Spleen (tissue), 11 donors: Measurements from ENCODE around the gene PRKCE. TPM values are rescaled to one million over a fixed set of nuclear protein-coding genes. Genes with fewer than 3 reads are reported as not detected.

Source experiments
- DNase-seq: peaks from one replicate; pipeline ENCODE4 v3.0.0-alpha.2; 2020
- H3K27ac ChIP-seq, 8 donors: fragments of 200-600 bp; sonication (generic) in 7 of 8; 1 replicate in 4 of 8; 2 replicates in 4 of 8; pipeline versions ENCODE4 v1.5.0 to v1.8.0; 2016 to 2021; ENCODE audit warnings: inconsistent platforms in 4 of 8, mild to moderate bottlenecking in 4 of 8, moderate library complexity in 1 of 8
- H3K27me3 ChIP-seq, 7 donors: fragments of 200-600 bp; sonication (generic) in 6 of 7; replicated peaks in 1 of 7; 1 replicate in 4 of 7; 2 replicates in 3 of 7; pipeline versions ENCODE4 v1.5.0 to v1.8.0; 2016 to 2021; ENCODE audit warnings: inconsistent platforms in 3 of 7, mild to moderate bottlenecking in 1 of 7
- H3K36me3 ChIP-seq, 6 donors: fragments of 200-600 bp; sonication (generic) in 5 of 6; 1 replicate in 4 of 6; 2 replicates in 2 of 6; pipeline versions ENCODE4 v1.5.0 to v1.8.0; 2016 to 2021; ENCODE audit warnings: inconsistent platforms in 2 of 6
- H3K4me1 ChIP-seq, 6 donors: fragments of 200-600 bp; sonication (generic) in 5 of 6; 1 replicate in 3 of 6; 2 replicates in 3 of 6; pipeline versions ENCODE4 v1.5.0 to v1.8.0; 2016 to 2021; ENCODE audit warnings: inconsistent platforms in 3 of 6
- H3K4me3 ChIP-seq, 8 donors: fragments of 200-600 bp; sonication (generic) in 7 of 8; 1 replicate in 4 of 8; 2 replicates in 4 of 8; pipeline versions ENCODE4 v1.5.0 to v1.8.0; 2016 to 2021; ENCODE audit warnings: inconsistent platforms in 4 of 8, mild to moderate bottlenecking in 4 of 8, moderate library complexity in 2 of 8
- H3K9me3 ChIP-seq, 8 donors: fragments of 200-600 bp; sonication (generic) in 7 of 8; 1 replicate in 4 of 8; 2 replicates in 4 of 8; pipeline versions ENCODE4 v1.5.0 to v1.8.0; 2016 to 2021; ENCODE audit warnings: inconsistent platforms in 4 of 8
- CTCF ChIP-seq, 11 experiments: fragments of 200-600 bp in 7 of 11; fragments of 450-650 bp in 4 of 11; sonication (generic) in 4 of 11; IDR thresholded peaks in 8 of 11; conservative IDR thresholded peaks in 3 of 11; 1 replicate in 7 of 11; 2 replicates in 4 of 11; pipeline versions ENCODE4 v1.4.0 to v1.8.0; 2016 to 2021; ENCODE audit warnings: antibody characterized with exemption in 11 of 11, inconsistent platforms in 4 of 11, mild to moderate bottlenecking in 1 of 11
- POLR2A ChIP-seq, 3 donors: fragments of 450-650 bp; IDR thresholded peaks; one replicate each; pipeline ENCODE4 v1.5.1; 2017; ENCODE audit warnings: antibody characterized with exemption in 3 of 3, mild to moderate bottlenecking in 1 of 3
- POLR2AphosphoS5 ChIP-seq, 3 donors: sonication (generic); formaldehyde crosslinking; IDR thresholded peaks; one replicate each; pipeline ENCODE4 v1.5.1; 2017; ENCODE audit warnings: antibody characterized with exemption in 3 of 3
- WGBS, 5 donors: extraction: QIAGEN DNeasy Blood & Tissue Kit in 3 of 5; methylation state at CpG; one replicate each; pipeline versions ENCODE4 v1.1.5 to v1.1.7; 2013 to 2018; 5-methylcytosine and 5-hydroxymethylcytosine counted together
- intact Hi-C: fragments of 100-400 bp; cut with DNase I; formaldehyde crosslinking; loops from one replicate; pipeline ENCODE4 v1.15.0; 2023; ENCODE audit warnings: low total_unique reads
- polyA plus RNA-seq, 3 donors: library from polyadenylated mRNA; stranded (reverse); fragments of 200-250 nt; gene quantifications; one replicate each; pipeline ENCODE4 v1.2.1, GENCODE V29; 2013
- total RNA-seq, 7 donors: library from RNA; depleted of rRNA in 3 of 7; stranded (reverse); fragments of >200 nt in 3 of 7; fragmentation: NEBNext Ultra II Directional in 4 of 7; extraction: Animal tissue kit (Norgen Biotek cat#: 25700) in 4 of 7; gene quantifications; one replicate each; pipeline versions ENCODE4 v1.1.0 to v1.2.1, GENCODE V29; 2016 to 2021
- donor health status: healthy with polysubstance abuse.
- donor health status: DM: no; HTN: no; CAD: no; lungs with moderate emphysema.
- donor health status: DM: no; HTN: no; CAD: no.
- donor health status: Bipolar disorder and iron deficiency.
- donor health status: healthy.
- donor health status: DM: no; HTN: no; CAD: no.
- donor health status: DM: yes; HTN: yes; CAD: no.

The PRKCE gene
- total and polyA plus RNA-seq, 10 donors: 2.5 to 43.6 (median 18.8) TPM

- no peak overlapping the region for H3K4me3 ChIP-seq
- no peak for DNase-seq
- no peaks in the 10 kb centered on the region for H3K27me3 ChIP-seq
- H3K27ac ChIP-seq: no peak overlapping the region
- TF ChIP-seq POLR2A (IDR thresholded peaks at IDR 0.05) (no peak), CTCF (IDR thresholded peaks at IDR 0.05 in 8 of 11, conservative IDR thresholded peaks at IDR 0.05 in 3 of 11) (no peak), POLR2AphosphoS5 (IDR thresholded peaks at IDR 0.05) (no peak)
- H3K4me1 ChIP-seq: peaks cover 0 to 10% (median 0%) of the 10 kb centered on the region in 6 donors
- no peaks in the 10 kb centered on the region for H3K36me3 ChIP-seq
- no peaks in the 10 kb centered on the region for H3K9me3 ChIP-seq
- intact Hi-C loops: no loop called here
- WGBS, 5 donors: 73 to 91% (median 83%) methylated on average over 8 of the region's 8 CpGs
These were observed 585.7 kb downstream of the PRKCE start for GRCh38 chr2:46236876-46237859.

Other genes with a start within 250 kb of the PRKCE start
- gene SRBD1, start 40.4 kb upstream of the PRKCE start, total RNA-seq: 10 to 100 TPM; 21.0 to 57.8 (median 29.1) TPM
- 1 to 10 TPM; 4.6 to 9.5 (median 7.8) TPM for gene SRBD1, start 40.4 kb upstream of the PRKCE start, polyA plus RNA-seq